ENCODE measurements around the gene MLN.
"Not testable (repeated sequence)": the region's sequence is repeated elsewhere in the genome, so short reads cannot be mapped to it uniquely, and the experiment has no call there.

Gene MLN

GRCh38 chr6:33841070-33841469 is 37.3 kb upstream of the MLN start:
- Mint-ChIP-seq H3K4me1 (ENCODE audit: low read depth) (peaks cover 41% of the 10 kb centered on the region), H3K9me3 (peaks cover 5% of the 10 kb centered on the region), H3K4me3 (no peak overlapping the region), H3K36me3 (ENCODE audit: low read depth) (no peaks in the 10 kb centered on the region), H3K27ac (no peak overlapping the region), H3K27me3 (peaks cover 18% of the 10 kb centered on the region)
- intact Hi-C loops (cut with micrococcal nuclease) = no loop called here

- Mint-ChIP-seq H3K27me3 (peaks cover 18% of the 10 kb centered on the region), H3K36me3 (ENCODE audit: low read depth) (no peaks in the 10 kb centered on the region), H3K9me3 (peaks cover 5% of the 10 kb centered on the region), H3K4me1 (ENCODE audit: low read depth) (peaks cover 41% of the 10 kb centered on the region), H3K4me3 (no peak overlapping the region), H3K27ac (peak overlapping the region; percentile 57)
- intact Hi-C loops (cut with micrococcal nuclease) = no loop called here
Measured at GRCh38 chr6:33840048-33840926, 36.5 kb upstream of the MLN start.

GRCh38 chr6:33839399-33840047 is 35.7 kb upstream of the MLN start:
- Mint-ChIP-seq H3K27ac (peak overlapping the region; percentile 57), H3K9me3 (peaks cover 5% of the 10 kb centered on the region), H3K27me3 (peaks cover 21% of the 10 kb centered on the region), H3K4me1 (ENCODE audit: low read depth) (peaks cover 41% of the 10 kb centered on the region), H3K36me3 (ENCODE audit: low read depth) (no peaks in the 10 kb centered on the region), H3K4me3 (no peak overlapping the region)
- intact Hi-C loops (cut with micrococcal nuclease) = no loop called here

GRCh38 chr6:33838983-33839382 is 35.2 kb upstream of the MLN start:
- Mint-ChIP-seq H3K36me3 (ENCODE audit: low read depth) (no peaks in the 10 kb centered on the region), H3K4me1 (ENCODE audit: low read depth) (peaks cover 41% of the 10 kb centered on the region), H3K27ac (no peak overlapping the region), H3K27me3 (peaks cover 21% of the 10 kb centered on the region), H3K4me3 (no peak overlapping the region), H3K9me3 (peaks cover 5% of the 10 kb centered on the region)
- intact Hi-C loops (cut with micrococcal nuclease) = no loop called here

GRCh38 chr6:33837971-33838665 is 34.3 kb upstream of the MLN start:
- Mint-ChIP-seq H3K36me3 (ENCODE audit: low read depth) (no peaks in the 10 kb centered on the region), H3K4me1 (ENCODE audit: low read depth) (peaks cover 41% of the 10 kb centered on the region), H3K4me3 (no peak overlapping the region), H3K27ac (no peak overlapping the region), H3K9me3 (peaks cover 5% of the 10 kb centered on the region), H3K27me3 (peaks cover 23% of the 10 kb centered on the region)
- intact Hi-C loops (cut with micrococcal nuclease) = no loop called here

GRCh38 chr6:33836806-33837469 is 33.1 kb upstream of the MLN start:
- Mint-ChIP-seq H3K4me1 (ENCODE audit: low read depth) (peaks cover 41% of the 10 kb centered on the region), H3K27ac (no peak overlapping the region), H3K9me3 (peaks cover 5% of the 10 kb centered on the region), H3K27me3 (peaks cover 18% of the 10 kb centered on the region), H3K36me3 (ENCODE audit: low read depth) (no peaks in the 10 kb centered on the region), H3K4me3 (no peak overlapping the region)
- intact Hi-C loops (cut with micrococcal nuclease) = no loop called here

GRCh38 chr6:33834401-33835392 is 30.9 kb upstream of the MLN start:
- Mint-ChIP-seq H3K36me3 (ENCODE audit: low read depth) (no peaks in the 10 kb centered on the region), H3K4me3 (no peak overlapping the region), H3K9me3 (peaks cover 5% of the 10 kb centered on the region), H3K4me1 (ENCODE audit: low read depth) (peaks cover 21% of the 10 kb centered on the region), H3K27ac (no peak overlapping the region), H3K27me3 (peaks cover 24% of the 10 kb centered on the region)
- intact Hi-C loops (cut with micrococcal nuclease) = no loop called here

GRCh38 chr6:33833599-33833998 is 29.8 kb upstream of the MLN start:
- no peak overlapping the region for H3K27ac Mint-ChIP-seq
- peaks cover 10% of the 10 kb centered on the region for H3K4me1 Mint-ChIP-seq (ENCODE audit: low read depth)
- peaks cover 32% of the 10 kb centered on the region for H3K27me3 Mint-ChIP-seq
- intact Hi-C loops (cut with micrococcal nuclease) = no loop called here
- no peak overlapping the region for H3K4me3 Mint-ChIP-seq
- H3K36me3 Mint-ChIP-seq (ENCODE audit: low read depth) = no peaks in the 10 kb centered on the region
- H3K9me3 Mint-ChIP-seq = peaks cover 5% of the 10 kb centered on the region

- not testable (repeated sequence) for H3K4me1 Mint-ChIP-seq (ENCODE audit: low read depth)
Measured at GRCh38 chr6:33832831-33833230, 29.0 kb upstream of the MLN start.

GRCh38 chr6:33831725-33832124 is 27.9 kb upstream of the MLN start:
- H3K4me1 Mint-ChIP-seq (ENCODE audit: low read depth); H3K4me3 Mint-ChIP-seq; H3K36me3 Mint-ChIP-seq (ENCODE audit: low read depth); H3K27ac Mint-ChIP-seq; intact Hi-C loops (cut with micrococcal nuclease); H3K9me3 Mint-ChIP-seq: not testable (repeated sequence)
- H3K27me3 Mint-ChIP-seq = peaks cover 28% of the 10 kb centered on the region

More at GRCh38 chr6:33832831-33833230, 29.0 kb upstream of the MLN start:
- H3K9me3 Mint-ChIP-seq; H3K36me3 Mint-ChIP-seq (ENCODE audit: low read depth); intact Hi-C loops (cut with micrococcal nuclease); H3K27ac Mint-ChIP-seq; H3K4me3 Mint-ChIP-seq: not testable (repeated sequence)
- peaks cover 34% of the 10 kb centered on the region for H3K27me3 Mint-ChIP-seq

- H3K27me3 Mint-ChIP-seq = peaks cover 28% of the 10 kb centered on the region
- intact Hi-C loops (cut with micrococcal nuclease) = no loop called here
- H3K4me1 Mint-ChIP-seq (ENCODE audit: low read depth) = no peaks in the 10 kb centered on the region
- H3K4me3 Mint-ChIP-seq = no peak overlapping the region
- H3K27ac Mint-ChIP-seq = no peak overlapping the region
- no peaks in the 10 kb centered on the region for H3K36me3 Mint-ChIP-seq (ENCODE audit: low read depth)
- H3K9me3 Mint-ChIP-seq = no peaks in the 10 kb centered on the region
Measured at GRCh38 chr6:33830635-33831240, 26.9 kb upstream of the MLN start.

GRCh38 chr6:33828764-33829731 is 25.2 kb upstream of the MLN start:
- peaks cover 23% of the 10 kb centered on the region for H3K27me3 Mint-ChIP-seq
- H3K9me3 Mint-ChIP-seq = no peaks in the 10 kb centered on the region
- no peaks in the 10 kb centered on the region for H3K36me3 Mint-ChIP-seq (ENCODE audit: low read depth)
- intact Hi-C loops (cut with micrococcal nuclease) = no loop called here
- H3K27ac Mint-ChIP-seq = no peak overlapping the region
- no peak overlapping the region for H3K4me3 Mint-ChIP-seq
- H3K4me1 Mint-ChIP-seq (ENCODE audit: low read depth) = no peaks in the 10 kb centered on the region

All from dendritic cell treated with granulocyte-macrophage colony-stimulating factor and Interleukin-4, amounts not matched to agents 40 ng/mL and 50 ng/mL, for 4 days (primary cell).